HEK293 (cell line): Measurements from ENCODE around the gene OR51Q1.

Experiments used
- CTCF ChIA-PET: fragments of 350-600 bp; formaldehyde crosslinking; extraction: SDS; loops from one replicate; lab custom pipeline; 2021; ENCODE audit warnings: antibody characterized with exemption; lab: Yijun Ruan, JAX
- POLR2A ChIA-PET: fragments of 300-600 bp; formaldehyde crosslinking; extraction: SDS; loops from one replicate; lab custom pipeline; 2020; ENCODE audit warnings: antibody characterized with exemption, inconsistent platforms; lab: Yijun Ruan, JAX
- H3K27ac ChIP-seq: fragments of 200-500 bp; sonication (Bioruptor generic); 2 replicates; pipeline ENCODE4 v1.5.1; 2014; ENCODE audit warnings: low read depth, low read length, control low read depth, inconsistent platforms; ENCODE audit errors: extremely low read depth
- H3K36me3 ChIP-seq, 2 experiments: fragments of 200-500 bp in 1 of 2; sonication (Bioruptor generic) in 1 of 2; 1 replicate in 1 of 2; 2 replicates in 1 of 2; pipeline ENCODE4 v1.5.1; 2014 to 2017; ENCODE audit warnings: inconsistent platforms in 2 of 2, low read length in 2 of 2; ENCODE audit not compliant: control insufficient read depth in 2 of 2, insufficient read depth in 1 of 2
- H3K4me1 ChIP-seq: fragments of 200-500 bp; sonication (Bioruptor generic); 2 replicates; pipeline ENCODE4 v1.5.1; 2014; ENCODE audit warnings: mild to moderate bottlenecking, low read length, inconsistent platforms; ENCODE audit not compliant: control insufficient read depth, insufficient read depth
- H3K4me3 ChIP-seq: 2 replicates; pipeline ENCODE4 v1.5.1; 2011; ENCODE audit warnings: low read depth, mild to moderate bottlenecking, control low read depth, low read length, moderate library complexity
- H3K9me3 ChIP-seq: fragments of 200-500 bp; sonication (Bioruptor generic); 2 replicates; pipeline ENCODE4 v1.5.1; 2014; ENCODE audit warnings: low read depth, low read length, inconsistent platforms; ENCODE audit not compliant: control insufficient read depth, insufficient read depth
- GFI1B ChIP-seq: fragments of 450-650 bp; formaldehyde crosslinking; IDR thresholded peaks from 2 replicates; pipeline ENCODE4 v1.5.1; 2016; ENCODE audit warnings: missing biosample characterization, missing genetic modification characterization
- KLF16 ChIP-seq: fragments of 450-650 bp; formaldehyde crosslinking; IDR thresholded peaks from 2 replicates; pipeline ENCODE4 v1.5.1; 2017; ENCODE audit warnings: missing biosample characterization, missing genetic modification characterization
- KLF8 ChIP-seq: fragments of 450-650 bp; formaldehyde crosslinking; IDR thresholded peaks from 2 replicates; pipeline ENCODE4 v1.5.1; 2016; ENCODE audit warnings: missing biosample characterization, missing genetic modification characterization
- OVOL3 ChIP-seq: fragments of 450-650 bp; formaldehyde crosslinking; IDR thresholded peaks from 2 replicates; pipeline ENCODE4 v1.5.1; 2016; ENCODE audit warnings: missing biosample characterization, missing genetic modification characterization
- RBAK ChIP-seq: fragments of 450-650 bp; formaldehyde crosslinking; IDR thresholded peaks from 2 replicates; pipeline ENCODE4 v1.5.1; 2016; ENCODE audit warnings: missing biosample characterization, missing genetic modification characterization
- TRIM28 ChIP-seq: IDR thresholded peaks from 2 replicates; pipeline ENCODE4 v1.6.1; 2011; ENCODE audit warnings: low read length, control low read depth, borderline replicate concordance
- ZBTB17 ChIP-seq: fragments of 450-650 bp; formaldehyde crosslinking; IDR thresholded peaks from 2 replicates; pipeline ENCODE4 v1.5.1; 2016; ENCODE audit warnings: missing biosample characterization, missing genetic modification characterization
- ZNF140 ChIP-seq: fragments of 450-650 bp; formaldehyde crosslinking; IDR thresholded peaks from 2 replicates; pipeline ENCODE4 v1.5.1; 2016; ENCODE audit warnings: missing biosample characterization, missing genetic modification characterization
- ZNF174 ChIP-seq: fragments of 450-650 bp; formaldehyde crosslinking; IDR thresholded peaks from 2 replicates; pipeline ENCODE4 v1.5.0; 2017; ENCODE audit warnings: missing biosample characterization, mild to moderate bottlenecking, missing genetic modification characterization
- ZNF202 ChIP-seq: fragments of 450-650 bp; formaldehyde crosslinking; IDR thresholded peaks from 2 replicates; pipeline ENCODE4 v1.5.1; 2016; ENCODE audit warnings: missing biosample characterization, missing genetic modification characterization, borderline replicate concordance
- ZNF223 ChIP-seq: fragments of 450-650 bp; formaldehyde crosslinking; IDR thresholded peaks from 2 replicates; pipeline ENCODE4 v1.5.1; 2016; ENCODE audit warnings: missing biosample characterization, missing genetic modification characterization
- ZNF335 ChIP-seq: fragments of 450-650 bp; formaldehyde crosslinking; conservative IDR thresholded peaks from 2 replicates; pipeline ENCODE4 v1.5.1; 2016; ENCODE audit warnings: missing biosample characterization, missing genetic modification characterization
- ZNF560 ChIP-seq: fragments of 450-650 bp; formaldehyde crosslinking; IDR thresholded peaks from 2 replicates; pipeline ENCODE4 v1.5.1; 2017; ENCODE audit warnings: missing biosample characterization, missing genetic modification characterization, borderline replicate concordance
- ZNF670 ChIP-seq: fragments of 450-650 bp; formaldehyde crosslinking; IDR thresholded peaks from 2 replicates; pipeline ENCODE4 v1.5.1; 2016; ENCODE audit warnings: missing biosample characterization, missing genetic modification characterization, low read depth
- ZNF692 ChIP-seq: fragments of 450-650 bp; formaldehyde crosslinking; IDR thresholded peaks from 2 replicates; pipeline ENCODE4 v1.5.1; 2016; ENCODE audit warnings: missing biosample characterization, missing genetic modification characterization
- ZNF776 ChIP-seq: fragments of 450-650 bp; formaldehyde crosslinking; IDR thresholded peaks from 2 replicates; pipeline ENCODE4 v1.5.0; 2017; ENCODE audit warnings: missing biosample characterization, missing genetic modification characterization, borderline replicate concordance
- ZNF777 ChIP-seq: fragments of 450-650 bp; formaldehyde crosslinking; IDR thresholded peaks from 2 replicates; pipeline ENCODE4 v1.5.1; 2017; ENCODE audit warnings: missing biosample characterization, missing genetic modification characterization, borderline replicate concordance
- ZSCAN18 ChIP-seq: fragments of 450-650 bp; formaldehyde crosslinking; IDR thresholded peaks from 2 replicates; pipeline ENCODE4 v1.5.1; 2016; ENCODE audit warnings: missing biosample characterization, missing genetic modification characterization
- TF ChIP-seq, protein P1 (sequence below): fragments of 450-650 bp; formaldehyde crosslinking; conservative IDR thresholded peaks from 2 replicates; pipeline ENCODE4 v1.5.1; 2016; ENCODE audit warnings: low read depth, missing biosample characterization, missing genetic modification characterization
- TF ChIP-seq, protein P2 (sequence below): fragments of 450-650 bp; formaldehyde crosslinking; IDR thresholded peaks from 2 replicates; pipeline ENCODE4 v1.5.1; 2017; ENCODE audit warnings: missing biosample characterization, missing genetic modification characterization

OR51Q1 gene

GRCh38 chr11:5420993-5421392, 918 bp upstream of the OR51Q1 start:
- Histone ChIP-seq H3K9me3 (no peaks in the 10 kb centered on the region), H3K27ac (no peak overlapping the region), H3K4me3 (no peak overlapping the region), H3K36me3 (no peaks in the 10 kb centered on the region), H3K4me1 (no peaks in the 10 kb centered on the region)
- ChIA-PET CTCF (interaction anchor here (0.9 kb wide), 1 partner anchor 821 kb away, joined by 3 read pairs; no protein-coding TSS in a partner anchor), POLR2A (no interaction called here)
- TF ChIP-seq TRIM28: no peak
- TF ChIP-seq RBAK: no peak
- no peak for TF ChIP-seq GFI1B (tag by site-specific recombination)
- no peak for TF ChIP-seq OVOL3 (tag by site-specific recombination)
- no peak for TF ChIP-seq ZBTB17 (tag by site-specific recombination)
- TF ChIP-seq ZNF560 (tag by site-specific recombination): no peak
- TF ChIP-seq ZNF670 (tag by site-specific recombination): no peak
- TF ChIP-seq ZNF202 (tag by site-specific recombination): no peak
- no peak for TF ChIP-seq ZNF777 (tag by site-specific recombination)
- TF ChIP-seq ZNF335: no peak
- TF ChIP-seq, protein P1, sequence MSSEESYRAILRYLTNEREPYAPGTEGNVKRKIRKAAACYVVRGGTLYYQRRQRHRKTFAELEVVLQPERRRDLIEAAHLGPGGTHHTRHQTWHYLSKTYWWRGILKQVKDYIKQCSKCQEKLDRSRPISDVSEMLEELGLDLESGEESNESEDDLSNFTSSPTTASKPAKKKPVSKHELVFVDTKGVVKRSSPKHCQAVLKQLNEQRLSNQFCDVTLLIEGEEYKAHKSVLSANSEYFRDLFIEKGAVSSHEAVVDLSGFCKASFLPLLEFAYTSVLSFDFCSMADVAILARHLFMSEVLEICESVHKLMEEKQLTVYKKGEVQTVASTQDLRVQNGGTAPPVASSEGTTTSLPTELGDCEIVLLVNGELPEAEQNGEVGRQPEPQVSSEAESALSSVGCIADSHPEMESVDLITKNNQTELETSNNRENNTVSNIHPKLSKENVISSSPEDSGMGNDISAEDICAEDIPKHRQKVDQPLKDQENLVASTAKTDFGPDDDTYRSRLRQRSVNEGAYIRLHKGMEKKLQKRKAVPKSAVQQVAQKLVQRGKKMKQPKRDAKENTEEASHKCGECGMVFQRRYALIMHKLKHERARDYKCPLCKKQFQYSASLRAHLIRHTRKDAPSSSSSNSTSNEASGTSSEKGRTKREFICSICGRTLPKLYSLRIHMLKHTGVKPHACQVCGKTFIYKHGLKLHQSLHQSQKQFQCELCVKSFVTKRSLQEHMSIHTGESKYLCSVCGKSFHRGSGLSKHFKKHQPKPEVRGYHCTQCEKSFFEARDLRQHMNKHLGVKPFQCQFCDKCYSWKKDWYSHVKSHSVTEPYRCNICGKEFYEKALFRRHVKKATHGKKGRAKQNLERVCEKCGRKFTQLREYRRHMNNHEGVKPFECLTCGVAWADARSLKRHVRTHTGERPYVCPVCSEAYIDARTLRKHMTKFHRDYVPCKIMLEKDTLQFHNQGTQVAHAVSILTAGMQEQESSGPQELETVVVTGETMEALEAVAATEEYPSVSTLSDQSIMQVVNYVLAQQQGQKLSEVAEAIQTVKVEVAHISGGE: no peak
- TF ChIP-seq ZSCAN18: no peak
- TF ChIP-seq, protein P2, sequence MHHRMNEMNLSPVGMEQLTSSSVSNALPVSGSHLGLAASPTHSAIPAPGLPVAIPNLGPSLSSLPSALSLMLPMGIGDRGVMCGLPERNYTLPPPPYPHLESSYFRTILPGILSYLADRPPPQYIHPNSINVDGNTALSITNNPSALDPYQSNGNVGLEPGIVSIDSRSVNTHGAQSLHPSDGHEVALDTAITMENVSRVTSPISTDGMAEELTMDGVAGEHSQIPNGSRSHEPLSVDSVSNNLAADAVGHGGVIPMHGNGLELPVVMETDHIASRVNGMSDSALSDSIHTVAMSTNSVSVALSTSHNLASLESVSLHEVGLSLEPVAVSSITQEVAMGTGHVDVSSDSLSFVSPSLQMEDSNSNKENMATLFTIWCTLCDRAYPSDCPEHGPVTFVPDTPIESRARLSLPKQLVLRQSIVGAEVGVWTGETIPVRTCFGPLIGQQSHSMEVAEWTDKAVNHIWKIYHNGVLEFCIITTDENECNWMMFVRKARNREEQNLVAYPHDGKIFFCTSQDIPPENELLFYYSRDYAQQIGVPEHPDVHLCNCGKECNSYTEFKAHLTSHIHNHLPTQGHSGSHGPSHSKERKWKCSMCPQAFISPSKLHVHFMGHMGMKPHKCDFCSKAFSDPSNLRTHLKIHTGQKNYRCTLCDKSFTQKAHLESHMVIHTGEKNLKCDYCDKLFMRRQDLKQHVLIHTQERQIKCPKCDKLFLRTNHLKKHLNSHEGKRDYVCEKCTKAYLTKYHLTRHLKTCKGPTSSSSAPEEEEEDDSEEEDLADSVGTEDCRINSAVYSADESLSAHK (tag by site-specific recombination): no peak
- TF ChIP-seq ZNF223 (tag by site-specific recombination): no peak
- TF ChIP-seq KLF16: no peak
- no peak for TF ChIP-seq ZNF174 (tag by site-specific recombination)
- TF ChIP-seq ZNF692: no peak
- no peak for TF ChIP-seq ZNF776
- TF ChIP-seq ZNF140 (tag by site-specific recombination): no peak
- no peak for TF ChIP-seq KLF8 (tag by site-specific recombination)
